Activated CD4-positive, alpha-beta T cell treated with anti-CD3 and anti-CD28 coated beads, Interleukin-2, amount 50 U/mL, for 24 hours (primary cell): ENCODE data around the gene CIBAR2.

Experiments used
- DNase-seq, 2 donors: peaks; one replicate each; pipeline ENCODE4 v3.0.0-alpha.2; 2020; ENCODE audit warnings: low read depth in 1 of 2, low spot score in 1 of 2

The CIBAR2 gene

GRCh38 chr16:85144026-85144915, 32.0 kb upstream of the CIBAR2 start:
- no peak for DNase-seq

- no peak for DNase-seq
These were observed 30.5 kb upstream of the CIBAR2 start for GRCh38 chr16:85142771-85143211.

GRCh38 chr16:85142129-85142513, 29.8 kb upstream of the CIBAR2 start:
- DNase-seq = no peak

GRCh38 chr16:85141491-85142128, 29.3 kb upstream of the CIBAR2 start:
- DNase-seq = no peak

GRCh38 chr16:85140455-85141012, 28.3 kb upstream of the CIBAR2 start:
- DNase-seq = no peak

GRCh38 chr16:85139881-85140339, 27.6 kb upstream of the CIBAR2 start:
- DNase-seq = no peak

- DNase-seq = no peak
These were observed 26.8 kb upstream of the CIBAR2 start for GRCh38 chr16:85138825-85139627.

- DNase-seq = no peak
These were observed 26.0 kb upstream of the CIBAR2 start for GRCh38 chr16:85138073-85138824.

GRCh38 chr16:85137323-85138072, 25.2 kb upstream of the CIBAR2 start:
- DNase-seq = no peak

GRCh38 chr16:85136702-85137322, 24.5 kb upstream of the CIBAR2 start:
- no peak for DNase-seq

GRCh38 chr16:85136213-85136701, 24.0 kb upstream of the CIBAR2 start:
- DNase-seq = no peak

- DNase-seq = no peak
These were observed 22.5 kb upstream of the CIBAR2 start for GRCh38 chr16:85134789-85135142.

GRCh38 chr16:85134076-85134788, 22.0 kb upstream of the CIBAR2 start:
- no peak for DNase-seq

- no peak for DNase-seq
These were observed 21.0 kb upstream of the CIBAR2 start for GRCh38 chr16:85133290-85133599.

- no peak for DNase-seq
These were observed 20.4 kb upstream of the CIBAR2 start for GRCh38 chr16:85132456-85133289.

GRCh38 chr16:85130705-85131028, 18.4 kb upstream of the CIBAR2 start:
- no peak for DNase-seq

GRCh38 chr16:85129876-85130704, 17.8 kb upstream of the CIBAR2 start:
- no peak for DNase-seq
